COR-L47 (cell line): ENCODE data around the gene PDIA5.
"Not testable (repeated sequence)": the region's sequence is repeated elsewhere in the genome, so short reads cannot be mapped to it uniquely, and the experiment has no call there.

Experiments
- DNase-seq: peaks from one replicate; lab custom pipeline; 2025; lab: John Stamatoyannopoulos, UW

Gene PDIA5

DNA sequence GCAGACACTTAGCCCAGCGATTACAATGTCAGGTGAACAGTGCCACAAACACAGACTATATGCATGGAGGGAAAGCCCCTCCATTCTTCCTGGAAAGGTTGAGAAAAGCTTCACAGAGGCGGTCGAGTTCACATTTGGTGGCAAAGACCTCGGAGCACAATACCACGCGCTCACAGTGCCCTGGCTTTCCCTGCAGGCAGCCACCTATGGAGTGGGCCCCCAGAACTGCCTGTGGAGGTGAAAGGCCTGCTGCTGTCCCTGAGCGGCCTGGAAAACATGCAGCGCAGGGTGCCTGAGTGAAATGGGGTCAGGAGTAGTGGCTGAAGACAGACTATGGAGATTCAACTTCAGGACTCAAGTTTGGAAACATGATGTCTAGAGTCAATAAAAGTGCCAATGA, 26.9 kb downstream of the PDIA5 start:
- DNase-seq = no peak

DNA sequence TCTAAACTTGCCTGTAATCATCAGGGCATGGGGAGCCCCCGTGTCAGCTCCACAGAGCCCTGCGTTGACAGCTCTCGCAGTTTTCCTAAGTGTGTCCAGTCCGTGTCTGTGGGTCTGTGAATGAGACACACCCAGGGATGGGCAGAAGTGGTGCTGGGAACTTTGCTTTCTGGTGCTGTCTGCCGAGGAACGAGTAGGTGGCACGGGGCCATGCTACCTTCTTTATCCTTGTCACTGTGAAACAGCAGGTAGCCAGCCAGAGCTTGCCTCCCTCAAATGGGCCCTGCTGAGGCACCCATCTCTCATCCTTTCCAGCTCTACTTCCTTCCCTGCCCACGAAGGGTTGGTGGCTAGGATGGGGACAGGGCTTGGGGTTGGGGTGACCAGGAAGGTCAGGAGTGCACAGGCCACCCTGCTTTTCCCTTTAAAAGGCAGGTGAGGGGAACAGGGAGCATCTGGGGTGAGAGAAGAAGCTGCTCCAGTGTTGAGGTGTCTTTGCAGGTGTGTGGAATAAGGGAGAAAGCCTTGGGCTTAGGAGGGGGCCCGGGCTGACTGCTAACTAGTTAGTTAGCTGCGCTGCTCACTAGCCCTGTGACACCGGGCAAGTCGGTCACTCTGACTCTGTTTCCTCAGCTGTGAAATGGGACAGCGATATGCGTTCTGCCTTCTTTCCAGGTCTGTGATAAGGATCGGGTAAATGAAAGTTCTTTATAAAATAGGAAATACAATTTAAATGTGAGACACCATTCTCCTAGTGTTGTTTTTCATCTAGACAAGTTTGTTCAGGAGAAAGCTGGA, 27.9 kb downstream of the PDIA5 start:
- DNase-seq = no peak

DNA sequence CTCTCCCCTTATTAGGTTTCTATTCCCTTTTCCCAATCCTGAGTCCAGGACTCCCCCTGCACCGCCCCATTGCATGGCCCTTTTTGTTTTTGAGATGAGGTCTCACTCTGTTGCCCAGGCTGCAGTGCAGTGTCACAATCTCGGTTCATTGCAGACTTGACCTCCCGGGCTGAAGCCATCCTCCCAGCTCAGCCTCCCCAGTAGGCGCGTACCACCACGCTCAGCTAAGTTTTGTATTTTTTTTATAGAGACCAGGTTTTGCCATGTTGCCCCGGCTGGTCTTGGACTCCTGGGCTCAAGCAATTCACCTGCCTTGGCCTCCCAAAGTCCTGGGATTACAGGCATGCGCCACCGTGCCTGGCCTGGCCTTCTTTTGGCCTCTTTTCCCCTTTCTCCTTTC, 29.3 kb downstream of the PDIA5 start:
- no peak for DNase-seq

DNA sequence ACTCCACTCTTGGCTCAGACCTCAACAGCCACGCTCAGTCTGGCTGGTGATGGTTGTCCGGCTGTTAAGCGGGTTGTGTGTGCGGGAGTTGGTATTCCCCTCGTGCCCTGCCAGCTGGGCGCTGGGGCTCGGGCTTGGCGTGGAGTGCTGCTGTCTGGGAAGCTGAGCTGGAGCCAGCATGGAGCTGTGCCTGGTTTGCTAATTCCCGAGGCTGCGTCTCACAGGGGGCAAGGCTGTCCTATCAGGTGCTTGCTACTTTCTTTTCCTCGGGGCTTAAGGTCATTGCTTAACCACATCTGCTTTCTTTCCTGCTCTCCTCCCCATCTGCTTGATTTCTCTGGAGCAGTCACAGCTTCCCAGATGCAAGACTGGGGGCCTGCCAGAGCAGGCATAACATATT, 29.9 kb downstream of the PDIA5 start:
- DNase-seq = no peak

DNA sequence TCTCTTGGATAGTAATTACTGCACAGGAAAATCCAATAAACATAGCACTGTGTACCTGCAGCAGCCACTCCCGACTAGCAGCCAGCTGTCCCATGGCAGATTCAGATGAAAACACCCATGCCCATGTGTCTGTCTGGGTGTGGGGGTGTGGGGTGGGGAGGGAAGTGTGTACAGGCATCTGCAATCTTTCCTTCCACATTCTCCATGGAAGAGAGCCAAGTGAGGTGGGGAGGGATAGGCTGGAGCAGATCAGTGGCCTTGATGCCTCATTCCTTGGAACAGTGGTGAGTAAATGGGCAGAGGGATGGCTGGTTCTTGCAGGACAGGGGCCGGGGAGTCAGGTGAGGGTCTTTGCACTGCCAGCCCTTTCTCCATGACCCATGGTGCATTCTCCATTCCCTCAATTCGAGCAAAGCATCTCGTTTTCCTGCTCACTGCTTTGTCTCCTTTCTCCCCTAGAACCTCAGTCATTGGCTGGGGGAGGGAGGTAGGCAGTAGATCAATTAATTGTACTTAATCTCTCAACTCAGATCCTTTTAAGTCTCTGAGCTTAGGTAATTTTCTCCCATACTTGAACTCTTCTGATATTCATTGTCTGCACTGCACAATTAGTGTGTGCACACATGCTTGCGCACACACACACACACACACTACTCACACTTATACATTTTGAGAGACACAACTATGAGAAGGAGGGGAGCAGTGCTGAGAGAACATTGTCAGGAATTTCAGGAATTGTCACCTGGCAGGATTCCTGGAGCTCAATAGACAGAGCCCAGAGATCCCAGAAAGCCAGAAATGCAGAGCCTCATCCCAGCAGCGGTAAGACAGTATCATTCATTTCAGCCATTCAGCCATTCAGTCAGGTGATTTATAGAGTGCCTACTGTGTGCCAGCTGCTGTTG, 31.9 kb downstream of the PDIA5 start:
- no peak for DNase-seq

DNA sequence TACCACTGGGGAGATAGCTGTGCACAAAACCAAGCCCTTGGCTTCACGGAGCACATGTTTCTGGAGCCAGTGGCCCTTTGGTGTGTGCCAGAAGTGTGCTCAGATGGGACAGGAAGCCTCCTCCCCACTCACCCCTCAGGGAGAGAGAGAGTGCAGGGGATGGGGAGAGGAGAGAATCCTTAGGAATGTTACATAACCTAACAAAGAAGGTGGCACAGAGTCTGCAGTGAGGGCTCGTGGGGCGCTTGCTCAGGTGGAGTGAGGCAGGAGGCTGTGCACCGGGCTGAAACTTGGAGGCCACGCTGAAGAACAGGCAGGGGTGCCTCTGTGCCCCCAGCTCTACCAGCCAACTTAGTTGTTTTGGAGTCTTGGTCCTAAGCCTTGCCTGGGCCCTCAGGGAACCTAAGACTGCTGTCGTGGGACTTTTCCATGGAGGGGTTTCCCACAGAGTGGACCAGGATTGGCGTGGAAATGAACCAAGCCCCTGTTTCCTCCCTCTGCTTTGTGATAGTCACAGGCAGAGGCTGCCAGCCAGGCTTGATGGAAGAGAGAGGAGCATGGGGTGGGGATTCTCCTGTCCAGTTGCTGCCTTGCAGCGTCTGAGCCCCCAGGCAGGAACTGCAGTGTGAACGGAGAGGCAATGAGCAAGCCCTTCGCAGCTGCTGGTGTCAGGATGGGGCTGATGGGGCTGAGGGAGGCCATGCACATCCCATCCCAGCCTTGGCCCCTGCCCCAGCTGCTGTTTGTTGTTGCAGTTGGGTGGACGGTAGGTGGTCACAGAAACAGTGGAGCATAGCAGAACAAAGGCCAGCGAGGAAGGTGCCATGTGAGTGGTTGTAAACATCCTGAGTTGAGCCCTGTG, 32.7 kb downstream of the PDIA5 start:
- no peak for DNase-seq

DNA sequence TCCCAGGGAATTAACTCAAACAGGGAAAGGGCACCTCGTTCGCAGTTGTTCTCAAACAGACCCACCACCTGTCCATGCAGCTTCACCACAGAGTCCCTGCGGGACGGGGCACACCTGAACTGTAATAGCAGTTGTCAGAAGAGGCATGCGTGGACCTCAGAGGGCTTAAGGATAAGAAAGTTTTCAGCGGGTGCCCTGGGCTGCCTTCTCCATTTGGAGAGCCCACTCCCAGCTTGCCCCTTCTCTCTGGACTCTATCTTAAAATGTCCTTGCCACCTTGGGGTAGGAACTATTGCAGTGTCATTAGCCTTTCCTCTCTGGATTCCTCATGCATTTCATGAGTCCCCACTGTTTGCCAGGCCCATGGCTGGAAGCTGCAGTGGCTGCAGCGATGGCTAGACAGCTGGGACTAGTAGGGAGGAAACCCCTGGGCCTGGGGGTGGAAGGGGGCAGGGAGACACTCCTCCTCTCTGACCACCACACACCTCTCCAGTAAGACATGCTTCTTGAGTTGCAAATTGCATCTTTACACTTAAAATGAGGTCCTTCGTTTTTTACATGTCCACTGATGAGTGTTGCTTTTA, 33.5 kb downstream of the PDIA5 start:
- no peak for DNase-seq

DNA sequence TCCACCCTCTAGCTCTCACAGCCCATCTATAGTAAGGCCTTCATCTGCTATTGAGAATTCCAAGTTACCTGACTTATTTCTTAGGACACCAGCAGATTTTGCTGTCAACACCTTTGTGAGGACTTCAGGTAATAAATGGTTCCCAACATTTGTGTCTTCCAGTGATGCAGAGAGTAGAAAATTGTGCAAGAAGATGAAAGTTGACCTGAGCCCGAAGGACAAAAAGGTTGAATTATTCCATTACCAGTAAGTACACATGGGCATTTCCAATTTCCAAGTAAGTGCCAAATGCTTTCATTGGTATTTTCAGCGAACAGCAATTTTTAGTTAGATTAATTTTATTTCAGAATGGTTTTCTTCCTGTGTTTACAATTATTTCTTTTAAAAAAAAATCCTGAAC, 35.4 kb downstream of the PDIA5 start:
- no peak for DNase-seq

DNA sequence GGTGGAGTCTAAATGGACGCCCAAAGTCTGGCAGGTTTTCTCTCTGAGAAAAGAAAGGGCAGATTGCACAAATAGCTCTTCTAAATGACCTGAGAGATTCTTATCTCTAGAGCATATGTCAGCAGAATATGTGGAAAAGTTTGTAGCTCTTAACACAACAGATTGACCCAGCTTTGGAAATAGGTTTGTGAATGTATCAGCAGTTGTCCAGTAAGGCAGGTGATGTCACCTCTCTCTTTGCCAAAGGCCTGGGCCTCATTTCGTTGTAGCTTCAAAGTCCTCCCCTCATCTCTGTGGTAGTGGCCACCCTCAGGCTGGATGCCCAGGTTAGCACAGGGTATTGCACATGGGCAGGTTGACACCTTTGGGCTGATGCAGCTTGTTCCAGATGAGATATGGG, 36.0 kb downstream of the PDIA5 start:
- no peak for DNase-seq

DNA sequence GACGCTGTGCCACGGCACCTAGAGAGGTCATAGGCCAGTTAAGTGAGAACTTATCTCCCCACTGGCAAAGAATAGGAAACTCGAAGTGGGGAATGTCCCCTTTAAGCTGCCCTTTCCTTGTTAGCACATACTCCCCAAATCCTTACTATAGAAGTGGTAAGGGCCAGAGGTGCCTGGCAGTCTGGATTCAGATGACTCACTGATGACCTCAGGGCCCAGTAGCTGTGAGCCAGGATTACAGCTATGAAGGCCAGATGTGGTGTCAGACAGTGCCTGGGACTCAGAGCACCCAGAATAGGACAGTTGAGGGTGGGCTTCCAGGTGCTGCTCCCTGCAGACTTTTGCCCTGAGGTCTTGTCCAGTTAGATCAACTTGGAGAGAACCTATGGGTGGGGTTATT, 37.7 kb downstream of the PDIA5 start:
- DNase-seq = no peak

DNA sequence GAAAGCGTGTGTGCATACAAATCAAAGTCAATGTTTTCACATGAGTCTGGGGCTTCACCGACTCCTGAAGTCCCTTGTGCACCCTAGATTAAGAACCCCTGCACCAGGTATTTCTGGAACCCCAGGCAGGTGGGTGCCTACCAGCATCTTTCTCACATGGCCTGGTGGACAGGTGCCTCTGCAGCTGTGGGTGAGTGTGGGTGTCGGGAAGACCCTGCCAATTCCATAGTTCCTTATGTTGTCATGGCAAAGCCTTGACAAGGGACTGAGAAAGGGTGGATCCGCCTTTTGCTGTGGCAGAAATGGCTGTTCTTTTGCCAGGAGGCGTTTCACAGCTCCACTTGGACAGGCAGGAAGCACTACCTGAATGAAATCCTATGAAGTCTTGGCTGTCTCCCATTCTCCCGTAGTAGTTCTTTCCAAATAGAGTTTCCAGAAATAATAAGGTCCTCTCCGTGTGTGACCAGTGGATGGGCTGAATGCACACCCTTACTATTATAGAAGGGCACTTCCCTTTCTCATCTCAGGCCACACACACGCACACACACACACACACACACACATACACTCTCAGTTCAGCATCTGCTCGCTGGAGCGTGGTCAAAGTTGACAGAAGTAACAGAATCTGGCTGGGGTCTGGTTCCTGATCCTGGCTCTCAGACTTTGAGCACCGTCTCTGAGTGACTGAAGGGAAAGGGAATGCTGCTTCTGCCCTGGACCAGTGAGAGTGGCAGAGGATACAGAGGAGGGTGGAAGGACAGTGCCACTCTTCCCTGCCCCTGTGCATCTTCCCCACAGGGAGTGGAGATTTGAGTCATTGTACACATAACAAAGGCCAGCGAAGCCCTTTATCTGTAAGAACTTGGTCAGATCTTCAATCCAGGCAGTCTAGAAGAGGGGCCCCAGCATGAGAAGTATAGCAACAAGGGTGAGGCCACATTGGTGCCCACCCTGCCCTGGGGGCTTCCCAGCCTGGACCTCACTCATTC, 38.7 kb downstream of the PDIA5 start:
- DNase-seq = no peak

DNA sequence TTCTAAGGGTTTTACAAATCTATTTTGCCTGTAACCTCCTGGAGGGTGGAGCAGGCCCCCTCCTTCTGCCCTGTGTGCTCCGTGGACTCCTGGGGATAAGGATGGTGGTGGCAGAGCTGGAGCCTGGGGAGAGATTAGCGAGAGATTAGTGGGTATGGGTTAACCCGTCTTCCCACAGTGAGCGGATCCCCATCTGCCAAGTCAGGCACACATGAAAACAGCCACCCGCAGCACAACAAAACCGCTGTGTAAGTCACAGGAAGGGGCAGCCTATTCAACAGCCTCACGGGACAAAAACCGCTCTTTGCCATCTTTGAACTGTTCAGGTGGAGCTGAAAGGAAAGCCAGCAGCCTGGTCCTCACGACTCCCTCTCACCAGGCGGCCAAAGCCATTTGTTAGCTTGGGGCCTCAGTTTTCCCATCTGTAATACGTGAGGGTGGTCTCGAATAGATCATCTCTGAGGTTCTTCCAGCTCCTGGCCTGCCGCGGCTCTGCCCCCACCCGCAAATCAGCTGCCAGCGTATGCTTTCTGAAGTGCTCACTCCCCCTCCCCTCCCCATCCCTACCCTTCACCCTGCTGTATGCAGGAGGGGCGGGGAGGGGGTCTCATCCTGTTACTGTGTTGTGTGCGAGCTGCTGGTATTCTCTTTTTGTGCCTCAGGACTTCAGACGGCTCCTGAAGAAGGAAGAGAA, 43.6 kb downstream of the PDIA5 start:
- DNase-seq = peak; percentile 52

DNA sequence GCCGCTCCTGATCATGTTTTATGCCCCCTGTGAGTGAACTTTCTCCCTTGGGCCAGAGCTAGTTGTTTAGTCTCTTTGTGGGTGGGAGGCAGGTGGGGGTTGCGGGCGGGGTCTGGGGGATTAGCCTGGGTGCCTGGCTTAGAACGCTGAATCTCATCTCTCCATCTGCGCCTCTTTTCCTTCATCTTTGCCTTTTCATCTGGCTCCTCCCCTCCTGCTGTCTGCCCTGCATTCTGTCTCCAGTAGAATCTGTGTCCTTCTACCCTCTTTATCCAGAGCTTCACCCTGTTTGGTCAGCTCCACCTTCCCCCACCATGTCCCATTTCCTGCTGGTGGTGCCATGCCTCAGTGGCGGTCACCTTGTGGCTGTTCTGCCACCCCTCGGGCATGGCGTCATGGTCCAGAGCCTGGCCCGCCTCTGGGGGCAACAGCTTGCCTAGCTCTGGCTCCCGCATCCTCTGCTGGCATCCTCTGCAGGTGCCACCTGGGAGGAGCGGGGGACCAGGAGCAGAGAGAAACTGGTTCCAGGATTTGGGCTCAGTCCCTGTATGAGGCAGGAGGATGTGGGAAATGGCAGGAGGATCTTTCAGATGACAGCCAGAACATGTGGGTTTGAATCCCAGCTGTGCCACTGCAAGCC, 44.3 kb downstream of the PDIA5 start:
- no peak for DNase-seq

DNA sequence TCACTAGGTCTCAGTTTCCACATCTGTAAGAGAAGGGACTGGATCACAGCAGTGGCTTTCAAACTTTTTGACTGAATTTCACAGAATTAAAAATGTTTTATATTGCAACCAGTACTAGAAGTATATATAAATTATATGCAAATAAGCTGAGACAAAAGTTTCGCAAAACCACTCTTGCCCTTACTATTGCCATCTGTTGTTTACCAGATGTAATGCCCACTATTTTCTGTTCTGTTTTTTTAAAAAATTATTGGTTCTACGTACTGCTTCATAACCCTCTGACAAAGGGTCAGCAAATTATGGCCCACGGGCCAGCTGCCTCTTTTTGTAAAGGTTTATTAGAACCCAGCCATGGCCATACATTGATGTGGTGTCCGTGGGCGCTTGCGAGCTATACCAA, 44.8 kb downstream of the PDIA5 start:
- no peak for DNase-seq

DNA sequence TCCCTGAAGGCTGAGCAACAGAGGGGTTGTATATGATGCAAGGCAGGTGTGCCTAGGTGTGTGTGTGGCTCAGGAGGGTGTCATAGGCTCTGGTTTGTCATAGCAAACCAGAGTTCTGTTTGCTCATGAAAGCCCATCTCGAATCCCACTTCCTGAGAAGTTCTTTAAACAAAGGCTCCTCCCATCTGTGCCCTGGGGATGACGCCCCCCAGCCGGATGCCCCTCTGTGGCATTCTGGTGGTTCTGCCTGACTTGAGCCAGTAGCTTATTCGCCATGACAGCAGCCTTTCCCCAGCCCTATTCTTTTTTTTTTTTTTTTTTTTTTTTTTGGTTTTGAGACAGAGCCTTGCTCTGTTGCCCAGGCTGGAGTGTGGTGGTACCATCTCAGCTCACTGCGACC, 45.4 kb downstream of the PDIA5 start:
- DNase-seq = no peak

DNA sequence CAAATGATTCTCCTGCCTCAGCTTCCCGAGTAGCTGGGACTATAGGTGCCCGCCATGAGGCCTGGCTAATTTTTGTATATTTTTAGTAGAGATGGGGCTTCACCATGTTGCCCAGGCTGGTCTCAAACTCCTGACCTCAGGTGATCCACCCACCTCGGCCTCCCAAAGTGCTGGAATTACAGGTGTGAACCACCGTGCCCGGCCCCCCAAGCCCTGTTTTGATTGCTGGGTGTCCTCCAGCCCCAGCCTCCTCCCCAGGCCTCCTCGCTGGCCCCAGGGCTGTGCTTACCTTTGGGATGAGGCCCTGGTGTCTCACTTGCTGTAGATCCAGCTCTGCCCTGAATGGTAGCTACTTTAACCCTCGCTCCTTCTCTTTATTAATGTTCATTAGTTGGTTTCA, 45.8 kb downstream of the PDIA5 start:
- DNase-seq = not testable (repeated sequence)

DNA sequence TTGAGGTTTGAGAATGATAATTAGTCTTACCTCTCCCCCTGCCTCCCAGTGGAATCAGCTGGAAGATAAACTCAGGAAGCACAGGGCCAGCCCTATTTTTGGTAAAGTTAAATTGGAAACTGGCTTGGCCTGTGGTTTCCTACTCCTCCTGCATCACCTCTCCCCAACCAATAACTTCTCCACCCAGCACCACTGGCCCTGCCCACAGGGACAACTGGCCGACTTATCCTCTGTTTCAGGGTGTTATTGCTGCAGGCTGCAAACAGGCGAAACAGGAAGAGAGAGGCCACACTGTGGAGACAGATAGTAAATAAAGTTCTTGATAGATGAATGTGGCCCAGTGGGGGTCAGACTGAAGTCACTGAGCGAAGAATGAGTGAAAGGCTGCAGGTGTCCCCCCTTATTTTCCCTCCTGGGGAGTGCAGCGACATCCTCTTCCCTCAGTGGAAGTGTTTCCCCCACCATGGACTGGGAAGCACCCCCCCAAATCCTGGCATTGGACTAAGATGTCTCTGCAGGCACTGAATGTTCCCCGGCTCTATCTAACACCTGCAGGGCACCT, 47.1 kb downstream of the PDIA5 start:
- DNase-seq = peak; percentile 5

DNA sequence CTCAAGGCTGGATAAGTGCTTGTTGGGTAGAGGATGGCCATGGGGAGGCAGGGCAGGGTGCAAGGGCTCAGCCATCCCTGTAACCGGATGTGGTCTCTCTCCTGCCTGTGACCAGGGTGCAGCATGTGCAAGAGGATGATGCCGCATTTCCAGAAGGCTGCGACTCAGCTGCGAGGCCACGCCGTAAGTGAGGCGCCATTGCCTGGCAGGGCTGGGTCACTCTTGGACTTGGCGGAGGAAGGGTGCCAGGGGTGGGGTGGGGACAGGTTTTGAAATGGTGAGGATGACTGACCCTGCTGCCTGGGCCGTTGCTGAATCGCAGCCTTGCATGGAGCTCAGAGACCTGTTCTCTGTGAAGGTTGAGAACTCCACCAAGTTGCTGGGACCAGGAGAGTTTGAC, 49.3 kb downstream of the PDIA5 start:
- DNase-seq = no peak

DNA sequence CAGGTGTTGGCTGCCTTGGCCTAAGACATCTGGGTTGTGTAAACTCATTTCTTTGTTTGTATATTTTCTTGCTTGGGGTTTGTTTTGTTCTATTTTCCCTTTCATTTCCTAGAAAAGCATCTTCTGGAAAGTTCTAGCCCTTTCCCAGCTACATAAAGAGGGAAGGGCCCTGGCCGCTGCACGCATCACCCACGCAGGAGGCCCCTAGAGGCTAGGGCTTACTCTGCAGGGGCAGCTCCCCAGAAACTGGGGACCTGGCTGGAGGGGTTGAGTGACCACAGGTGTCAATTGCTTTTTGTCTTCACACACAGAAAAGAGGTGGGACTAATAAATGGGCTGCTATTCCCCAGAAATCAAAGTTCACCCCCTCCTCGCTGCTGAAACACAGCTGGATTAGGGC, 52.6 kb downstream of the PDIA5 start:
- DNase-seq = no peak
